HEK293 (cell line): Measurements from ENCODE around the gene COG3.

ENCODE experiments used
- CTCF ChIA-PET: fragments of 350-600 bp; formaldehyde crosslinking; extraction: SDS; loops from one replicate; lab custom pipeline; 2021; ENCODE audit warnings: antibody characterized with exemption; lab: Yijun Ruan, JAX
- POLR2A ChIA-PET: fragments of 300-600 bp; formaldehyde crosslinking; extraction: SDS; loops from one replicate; lab custom pipeline; 2020; ENCODE audit warnings: antibody characterized with exemption, inconsistent platforms; lab: Yijun Ruan, JAX
- H3K27ac ChIP-seq: fragments of 200-500 bp; sonication (Bioruptor generic); 2 replicates; pipeline ENCODE4 v1.5.1; 2014; ENCODE audit warnings: low read depth, low read length, control low read depth, inconsistent platforms; ENCODE audit errors: extremely low read depth
- H3K36me3 ChIP-seq, 2 experiments: fragments of 200-500 bp in 1 of 2; sonication (Bioruptor generic) in 1 of 2; 1 replicate in 1 of 2; 2 replicates in 1 of 2; pipeline ENCODE4 v1.5.1; 2014 to 2017; ENCODE audit warnings: inconsistent platforms in 2 of 2, low read length in 2 of 2; ENCODE audit not compliant: control insufficient read depth in 2 of 2, insufficient read depth in 1 of 2
- H3K4me1 ChIP-seq: fragments of 200-500 bp; sonication (Bioruptor generic); 2 replicates; pipeline ENCODE4 v1.5.1; 2014; ENCODE audit warnings: mild to moderate bottlenecking, low read length, inconsistent platforms; ENCODE audit not compliant: control insufficient read depth, insufficient read depth
- H3K4me3 ChIP-seq: 2 replicates; pipeline ENCODE4 v1.5.1; 2011; ENCODE audit warnings: low read depth, mild to moderate bottlenecking, control low read depth, low read length, moderate library complexity
- H3K9me3 ChIP-seq: fragments of 200-500 bp; sonication (Bioruptor generic); 2 replicates; pipeline ENCODE4 v1.5.1; 2014; ENCODE audit warnings: low read depth, low read length, inconsistent platforms; ENCODE audit not compliant: control insufficient read depth, insufficient read depth
- CTCF ChIP-seq: fragments of 450-650 bp; formaldehyde crosslinking; IDR thresholded peaks from 2 replicates; pipeline ENCODE4 v1.5.1; 2016; ENCODE audit warnings: missing biosample characterization, missing genetic modification characterization
- FEZF1 ChIP-seq: fragments of 450-650 bp; formaldehyde crosslinking; IDR thresholded peaks from 2 replicates; pipeline ENCODE4 v1.5.1; 2016; ENCODE audit warnings: missing biosample characterization, missing genetic modification characterization
- IKZF3 ChIP-seq: fragments of 450-650 bp; IDR thresholded peaks from 2 replicates; pipeline ENCODE4 v1.5.0; 2018; ENCODE audit warnings: missing biosample characterization, mild to moderate bottlenecking, missing genetic modification characterization, moderate library complexity
- INSM2 ChIP-seq: fragments of 450-650 bp; formaldehyde crosslinking; IDR thresholded peaks from 2 replicates; pipeline ENCODE4 v1.5.1; 2016; ENCODE audit warnings: missing biosample characterization, missing genetic modification characterization
- SCRT1 ChIP-seq: fragments of 450-650 bp; formaldehyde crosslinking; IDR thresholded peaks from 2 replicates; pipeline ENCODE4 v1.5.1; 2016; ENCODE audit warnings: missing biosample characterization, missing genetic modification characterization, borderline replicate concordance
- ZBTB10 ChIP-seq: fragments of 450-650 bp; formaldehyde crosslinking; IDR thresholded peaks from 2 replicates; pipeline ENCODE4 v1.5.1; 2016; ENCODE audit warnings: missing biosample characterization, missing genetic modification characterization
- ZBTB48 ChIP-seq: fragments of 450-650 bp; formaldehyde crosslinking; IDR thresholded peaks from 2 replicates; pipeline ENCODE4 v1.5.1; 2016; ENCODE audit warnings: missing biosample characterization, missing genetic modification characterization
- ZNF600 ChIP-seq: fragments of 450-650 bp; formaldehyde crosslinking; IDR thresholded peaks from 2 replicates; pipeline ENCODE4 v1.5.1; 2016; ENCODE audit warnings: missing biosample characterization, missing genetic modification characterization
- ZNF658 ChIP-seq: fragments of 450-650 bp; formaldehyde crosslinking; IDR thresholded peaks from 2 replicates; pipeline ENCODE4; 2016; ENCODE audit warnings: missing biosample characterization, missing genetic modification characterization
- ZNF792 ChIP-seq: fragments of 450-650 bp; formaldehyde crosslinking; IDR thresholded peaks from 2 replicates; pipeline ENCODE4 v1.5.1; 2016; ENCODE audit warnings: missing biosample characterization, missing genetic modification characterization

Gene COG3

GRCh38 chr13:45441633-45442032 is 23.1 kb upstream of the COG3 start:
- TF ChIP-seq ZNF600 (0 out of 2 replicates have a peak, but pooled peaks have one; percentile 24), ZNF792 (tag by site-specific recombination) (no peak), ZBTB48 (tag by site-specific recombination) (no peak)
- no peak overlapping the region for H3K27ac ChIP-seq
- H3K36me3 ChIP-seq: no peaks in the 10 kb centered on the region
- ChIA-PET CTCF (interaction anchor here (0.6 kb wide), 1 partner anchor 63 kb away, joined by 3 read pairs; no protein-coding TSS in a partner anchor), POLR2A (no interaction called here)
- H3K4me1 ChIP-seq: 0 out of 2 replicates have a peak, but pooled peaks cover 2% of the 10 kb centered on the region
- no peak overlapping the region for H3K4me3 ChIP-seq
- H3K9me3 ChIP-seq: no peaks in the 10 kb centered on the region

GRCh38 chr13:45445053-45445452 is 19.7 kb upstream of the COG3 start:
- ChIA-PET POLR2A (no interaction called here), CTCF (no interaction called here)
- Histone ChIP-seq H3K36me3 (no peaks in the 10 kb centered on the region), H3K9me3 (no peaks in the 10 kb centered on the region), H3K4me3 (no peak overlapping the region), H3K4me1 (0 out of 2 replicates have a peak, but pooled peaks cover 2% of the 10 kb centered on the region), H3K27ac (no peak overlapping the region)
- TF ChIP-seq ZNF658 (tag by site-specific recombination): no peak
- no peak for TF ChIP-seq FEZF1 (tag by site-specific recombination)
- no peak for TF ChIP-seq SCRT1
- no peak for TF ChIP-seq IKZF3 (tag by site-specific recombination)
- TF ChIP-seq CTCF (tag by site-specific recombination): no peak
- no peak for TF ChIP-seq INSM2 (tag by site-specific recombination)

- CTCF ChIA-PET: no interaction called here
- POLR2A ChIA-PET: no interaction called here
- Histone ChIP-seq H3K9me3 (no peaks in the 10 kb centered on the region), H3K4me3 (no peak overlapping the region), H3K36me3 (no peaks in the 10 kb centered on the region), H3K27ac (no peak overlapping the region), H3K4me1 (no peaks in the 10 kb centered on the region)
- TF ChIP-seq ZBTB10 (tag by site-specific recombination) (no peak), INSM2 (tag by site-specific recombination) (peak; percentile 58; the same call in 1 of the 2 replicates)
These were observed 18.6 kb upstream of the COG3 start for GRCh38 chr13:45446181-45446580.
